ENCODE measurements around the gene CALD1.

CALD1 gene

DNA sequence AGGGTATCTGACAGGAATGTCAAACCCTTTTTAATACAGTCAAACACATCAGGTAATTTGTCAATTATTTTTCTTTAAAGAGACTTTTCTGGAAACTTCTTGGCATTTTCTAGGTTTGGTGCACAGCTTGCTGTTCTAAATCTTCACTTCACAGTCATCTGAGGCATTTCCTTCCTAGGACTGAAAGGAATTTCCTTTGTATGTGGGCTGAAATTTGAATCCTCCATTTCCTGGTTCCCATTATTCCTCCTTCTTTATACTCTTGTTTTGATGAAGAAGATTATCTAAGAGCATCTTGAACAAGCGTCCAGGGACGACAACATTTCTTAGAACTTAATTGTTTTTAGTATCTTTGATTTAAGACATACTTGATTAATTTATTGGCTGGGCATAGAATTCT lies 24.9 kb downstream of the CALD1 start:
- Histone ChIP-seq H3K9me3 (ENCODE audit: control insufficient read depth, insufficient read depth, low read depth, low read length) (no peaks in the 10 kb centered on the region), H3K4me3 (ENCODE audit: low read depth, low read length) (no peak overlapping the region), H3K4me1 (ENCODE audit: control insufficient read depth, insufficient read depth, low read length) (no peaks in the 10 kb centered on the region), H3K27ac (ENCODE audit: extremely low read depth, low read depth, low read length) (no peak overlapping the region), H3K36me3 (ENCODE audit: control insufficient read depth in 2 of 2, insufficient read depth in 1 of 2, low read length in 2 of 2) (no peaks in the 10 kb centered on the region)
- TF ChIP-seq, protein P1, sequence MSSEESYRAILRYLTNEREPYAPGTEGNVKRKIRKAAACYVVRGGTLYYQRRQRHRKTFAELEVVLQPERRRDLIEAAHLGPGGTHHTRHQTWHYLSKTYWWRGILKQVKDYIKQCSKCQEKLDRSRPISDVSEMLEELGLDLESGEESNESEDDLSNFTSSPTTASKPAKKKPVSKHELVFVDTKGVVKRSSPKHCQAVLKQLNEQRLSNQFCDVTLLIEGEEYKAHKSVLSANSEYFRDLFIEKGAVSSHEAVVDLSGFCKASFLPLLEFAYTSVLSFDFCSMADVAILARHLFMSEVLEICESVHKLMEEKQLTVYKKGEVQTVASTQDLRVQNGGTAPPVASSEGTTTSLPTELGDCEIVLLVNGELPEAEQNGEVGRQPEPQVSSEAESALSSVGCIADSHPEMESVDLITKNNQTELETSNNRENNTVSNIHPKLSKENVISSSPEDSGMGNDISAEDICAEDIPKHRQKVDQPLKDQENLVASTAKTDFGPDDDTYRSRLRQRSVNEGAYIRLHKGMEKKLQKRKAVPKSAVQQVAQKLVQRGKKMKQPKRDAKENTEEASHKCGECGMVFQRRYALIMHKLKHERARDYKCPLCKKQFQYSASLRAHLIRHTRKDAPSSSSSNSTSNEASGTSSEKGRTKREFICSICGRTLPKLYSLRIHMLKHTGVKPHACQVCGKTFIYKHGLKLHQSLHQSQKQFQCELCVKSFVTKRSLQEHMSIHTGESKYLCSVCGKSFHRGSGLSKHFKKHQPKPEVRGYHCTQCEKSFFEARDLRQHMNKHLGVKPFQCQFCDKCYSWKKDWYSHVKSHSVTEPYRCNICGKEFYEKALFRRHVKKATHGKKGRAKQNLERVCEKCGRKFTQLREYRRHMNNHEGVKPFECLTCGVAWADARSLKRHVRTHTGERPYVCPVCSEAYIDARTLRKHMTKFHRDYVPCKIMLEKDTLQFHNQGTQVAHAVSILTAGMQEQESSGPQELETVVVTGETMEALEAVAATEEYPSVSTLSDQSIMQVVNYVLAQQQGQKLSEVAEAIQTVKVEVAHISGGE (tag by site-specific recombination; conservative IDR thresholded peaks at IDR 0.05; ENCODE audit: low read depth), result no peak
- TF ChIP-seq ZNF521 (tag by site-specific recombination; IDR thresholded peaks at IDR 0.05) (no peak), SALL2 (tag by site-specific recombination; IDR thresholded peaks at IDR 0.05; ENCODE audit: borderline replicate concordance) (no peak), SCRT1 (tag by site-specific recombination; IDR thresholded peaks at IDR 0.05; ENCODE audit: borderline replicate concordance) (no peak), WT1 (tag by site-specific recombination; IDR thresholded peaks at IDR 0.05) (no peak), ZSCAN23 (tag by site-specific recombination; IDR thresholded peaks at IDR 0.05) (no peak)
- TF ChIP-seq, protein P2, sequence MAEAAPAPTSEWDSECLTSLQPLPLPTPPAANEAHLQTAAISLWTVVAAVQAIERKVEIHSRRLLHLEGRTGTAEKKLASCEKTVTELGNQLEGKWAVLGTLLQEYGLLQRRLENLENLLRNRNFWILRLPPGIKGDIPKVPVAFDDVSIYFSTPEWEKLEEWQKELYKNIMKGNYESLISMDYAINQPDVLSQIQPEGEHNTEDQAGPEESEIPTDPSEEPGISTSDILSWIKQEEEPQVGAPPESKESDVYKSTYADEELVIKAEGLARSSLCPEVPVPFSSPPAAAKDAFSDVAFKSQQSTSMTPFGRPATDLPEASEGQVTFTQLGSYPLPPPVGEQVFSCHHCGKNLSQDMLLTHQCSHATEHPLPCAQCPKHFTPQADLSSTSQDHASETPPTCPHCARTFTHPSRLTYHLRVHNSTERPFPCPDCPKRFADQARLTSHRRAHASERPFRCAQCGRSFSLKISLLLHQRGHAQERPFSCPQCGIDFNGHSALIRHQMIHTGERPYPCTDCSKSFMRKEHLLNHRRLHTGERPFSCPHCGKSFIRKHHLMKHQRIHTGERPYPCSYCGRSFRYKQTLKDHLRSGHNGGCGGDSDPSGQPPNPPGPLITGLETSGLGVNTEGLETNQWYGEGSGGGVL (tag by site-specific recombination; IDR thresholded peaks at IDR 0.05), result no peak
- POLR2A ChIA-PET, result no interaction called here
- CTCF ChIA-PET, result no interaction called here

DNA sequence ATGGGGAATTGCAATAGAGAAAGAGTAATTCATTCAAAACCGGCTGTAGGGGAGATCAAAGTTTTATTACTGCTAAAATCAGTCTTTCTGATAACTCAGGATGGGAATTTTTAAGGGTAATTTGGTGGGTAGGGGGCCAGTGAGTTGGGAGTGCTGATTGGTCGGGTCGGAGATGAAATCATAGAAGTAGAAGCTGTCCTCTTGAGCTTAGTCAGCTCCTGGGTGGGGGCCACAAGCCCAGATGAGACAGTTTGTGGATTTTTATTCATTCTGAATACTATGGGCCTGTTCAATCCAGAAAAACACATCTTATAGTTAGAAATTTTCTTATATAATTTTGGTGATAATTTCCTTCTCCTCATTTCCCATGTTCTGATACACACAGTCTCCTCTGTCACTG lies 25.4 kb downstream of the CALD1 start:
- Histone ChIP-seq H3K4me1 (ENCODE audit: control insufficient read depth, insufficient read depth, low read length) (no peaks in the 10 kb centered on the region), H3K4me3 (ENCODE audit: low read depth, low read length) (no peak overlapping the region), H3K9me3 (ENCODE audit: control insufficient read depth, insufficient read depth, low read depth, low read length) (no peaks in the 10 kb centered on the region), H3K36me3 (ENCODE audit: control insufficient read depth in 2 of 2, insufficient read depth in 1 of 2, low read length in 2 of 2) (no peaks in the 10 kb centered on the region), H3K27ac (ENCODE audit: extremely low read depth, low read depth, low read length) (no peak overlapping the region)
- no peak for TF ChIP-seq ZNF404 (tag by site-specific recombination; IDR thresholded peaks at IDR 0.05)
- no peak for TF ChIP-seq ZNF521 (tag by site-specific recombination; IDR thresholded peaks at IDR 0.05)
- no peak for TF ChIP-seq ZBTB7A (tag by site-specific recombination; IDR thresholded peaks at IDR 0.05; ENCODE audit: low read depth)
- TF ChIP-seq, protein P3, sequence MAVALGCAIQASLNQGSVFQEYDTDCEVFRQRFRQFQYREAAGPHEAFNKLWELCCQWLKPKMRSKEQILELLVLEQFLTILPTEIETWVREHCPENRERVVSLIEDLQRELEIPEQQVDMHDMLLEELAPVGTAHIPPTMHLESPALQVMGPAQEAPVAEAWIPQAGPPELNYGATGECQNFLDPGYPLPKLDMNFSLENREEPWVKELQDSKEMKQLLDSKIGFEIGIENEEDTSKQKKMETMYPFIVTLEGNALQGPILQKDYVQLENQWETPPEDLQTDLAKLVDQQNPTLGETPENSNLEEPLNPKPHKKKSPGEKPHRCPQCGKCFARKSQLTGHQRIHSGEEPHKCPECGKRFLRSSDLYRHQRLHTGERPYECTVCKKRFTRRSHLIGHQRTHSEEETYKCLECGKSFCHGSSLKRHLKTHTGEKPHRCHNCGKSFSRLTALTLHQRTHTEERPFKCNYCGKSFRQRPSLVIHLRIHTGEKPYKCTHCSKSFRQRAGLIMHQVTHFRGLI (tag by site-specific recombination; IDR thresholded peaks at IDR 0.05), result no peak
- no peak for TF ChIP-seq MZF1 (tag by site-specific recombination; IDR thresholded peaks at IDR 0.05; ENCODE audit: borderline replicate concordance)
- no peak for TF ChIP-seq ZNF221 (tag by site-specific recombination; IDR thresholded peaks at IDR 0.05; ENCODE audit: borderline replicate concordance)
- ChIA-PET CTCF (interaction anchor here (1.0 kb wide), 1 partner anchor 157 kb away, joined by 3 read pairs; no protein-coding TSS in a partner anchor), POLR2A (no interaction called here)

DNA sequence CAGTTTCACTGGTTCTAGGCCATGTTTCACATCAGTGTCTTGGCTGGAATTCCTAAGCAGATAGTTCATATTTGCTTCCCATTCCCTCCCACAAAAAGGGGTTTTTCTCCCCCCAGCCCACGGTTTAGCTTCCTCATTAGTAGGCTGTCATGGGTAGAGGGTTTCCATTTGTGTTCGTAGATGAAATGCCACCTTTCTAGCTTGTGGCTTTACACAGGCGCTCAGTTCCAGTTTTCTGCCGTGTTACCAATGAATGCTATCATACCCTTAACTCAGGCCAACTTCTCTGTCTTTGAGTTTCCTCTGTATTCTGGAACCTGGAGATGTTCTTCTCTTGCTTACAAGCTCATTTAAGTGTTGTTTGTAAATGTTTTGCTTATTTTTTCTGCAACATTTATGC lies 26.8 kb downstream of the CALD1 start:
- H3K4me3 ChIP-seq (ENCODE audit: low read depth, low read length), result no peak overlapping the region
- no peaks in the 10 kb centered on the region for H3K4me1 ChIP-seq (ENCODE audit: control insufficient read depth, insufficient read depth, low read length)
- H3K9me3 ChIP-seq (ENCODE audit: control insufficient read depth, insufficient read depth, low read depth, low read length), result no peaks in the 10 kb centered on the region
- CTCF ChIA-PET, result interaction anchor here (0.6 to 0.7 kb wide), 2 partner anchors 148 to 176 kb away, joined by 3 read pairs; no protein-coding TSS in a partner anchor
- POLR2A ChIA-PET, result no interaction called here
- no peaks in the 10 kb centered on the region for H3K36me3 ChIP-seq (ENCODE audit: control insufficient read depth in 2 of 2, insufficient read depth in 1 of 2, low read length in 2 of 2)
- H3K27ac ChIP-seq (ENCODE audit: extremely low read depth, low read depth, low read length), result no peak overlapping the region
- no peak for TF ChIP-seq ZBTB8A (tag by site-specific recombination; IDR thresholded peaks at IDR 0.05)
- no peak for TF ChIP-seq ZNF311 (tag by site-specific recombination; IDR thresholded peaks at IDR 0.05; ENCODE audit: borderline replicate concordance)
- TF ChIP-seq ZNF843 (tag by site-specific recombination; IDR thresholded peaks at IDR 0.05), result no peak
- no peak for TF ChIP-seq ZNF133 (tag by site-specific recombination; IDR thresholded peaks at IDR 0.05)
- TF ChIP-seq ZNF792 (tag by site-specific recombination; IDR thresholded peaks at IDR 0.05), result no peak
- TF ChIP-seq ZNF549 (tag by site-specific recombination; IDR thresholded peaks at IDR 0.05), result no peak
- TF ChIP-seq ZNF621 (tag by site-specific recombination; IDR thresholded peaks at IDR 0.05), result no peak

Data from HEK293 (cell line).